GM19240 (cell line): ENCODE measurements around the gene FAM13A.

Experiments used
- DNase-seq: peaks from one replicate; pipeline ENCODE4 v3.0.0; 2011; ENCODE audit warnings: low spot score; ENCODE audit not compliant: insufficient read length

FAM13A gene

GRCh38 chr4:88814043-88814617 lies 242.9 kb downstream of the FAM13A start:
- DNase-seq, result no peak

GRCh38 chr4:88813013-88813412 lies 244.0 kb downstream of the FAM13A start:
- no peak for DNase-seq

- no peak for DNase-seq
These were observed 244.6 kb downstream of the FAM13A start for GRCh38 chr4:88812420-88812819.

- no peak for DNase-seq
These were observed 245.1 kb downstream of the FAM13A start for GRCh38 chr4:88811904-88812303.

- DNase-seq, result no peak
These were observed 246.7 kb downstream of the FAM13A start for GRCh38 chr4:88810325-88810724.

GRCh38 chr4:88809576-88810219 lies 247.3 kb downstream of the FAM13A start:
- DNase-seq, result no peak

GRCh38 chr4:88809101-88809500 lies 247.9 kb downstream of the FAM13A start:
- no peak for DNase-seq

- no peak for DNase-seq
These were observed 249.5 kb downstream of the FAM13A start for GRCh38 chr4:88807499-88807898.

- no peak for DNase-seq
These were observed 252.8 kb downstream of the FAM13A start for GRCh38 chr4:88804234-88804633.

- no peak for DNase-seq
These were observed 253.3 kb downstream of the FAM13A start for GRCh38 chr4:88803600-88804096.

- no peak for DNase-seq
These were observed 254.2 kb downstream of the FAM13A start for GRCh38 chr4:88802585-88803286.

GRCh38 chr4:88802138-88802537 lies 254.8 kb downstream of the FAM13A start:
- no peak for DNase-seq

- no peak for DNase-seq
These were observed 257.1 kb downstream of the FAM13A start for GRCh38 chr4:88799900-88800299.

GRCh38 chr4:88797725-88798124 lies 259.3 kb downstream of the FAM13A start:
- no peak for DNase-seq

- no peak for DNase-seq
These were observed 260.4 kb downstream of the FAM13A start for GRCh38 chr4:88796545-88796944.

- no peak for DNase-seq
These were observed 262.0 kb downstream of the FAM13A start for GRCh38 chr4:88794952-88795351.

GRCh38 chr4:88794087-88794690 lies 262.8 kb downstream of the FAM13A start:
- no peak for DNase-seq

- DNase-seq, result no peak
These were observed 263.5 kb downstream of the FAM13A start for GRCh38 chr4:88793475-88793874.

GRCh38 chr4:88792821-88793220 lies 264.2 kb downstream of the FAM13A start:
- no peak for DNase-seq

- DNase-seq, result no peak
These were observed 264.7 kb downstream of the FAM13A start for GRCh38 chr4:88792268-88792781.

- no peak for DNase-seq
These were observed 265.7 kb downstream of the FAM13A start for GRCh38 chr4:88791274-88791673.

GRCh38 chr4:88788895-88789294 lies 268.1 kb downstream of the FAM13A start:
- DNase-seq, result no peak
